GM13976 (cell line): ENCODE measurements around the gene DDIAS.
A peak's percentile ranks its signal among the peaks of the same experiment; 100 is the strongest.
"Not testable (repeated sequence)": the region's sequence is repeated elsewhere in the genome, so short reads cannot be mapped to it uniquely, and the experiment has no call there.

ENCODE experiments used
- DNase-seq: peaks from one replicate; pipeline ENCODE4 v3.0.0; 2012; ENCODE audit warnings: low spot score
- in situ Hi-C: fragments of 300-500 bp; cut with MboI; formaldehyde crosslinking; loops from one replicate; pipeline ENCODE4 v1.12.0; 2022; ENCODE audit warnings: low sequenced_read_pairs, mixed read lengths, inconsistent platforms; ENCODE audit not compliant: unreplicated experiment
- TF ChIP-seq, protein P1 (sequence below): IDR thresholded peaks from 2 replicates; pipeline ENCODE4 v1.5.1; 2012; ENCODE audit warnings: borderline replicate concordance, mild to moderate bottlenecking; ENCODE audit not compliant: insufficient read depth; ENCODE audit errors: extremely low read depth, missing control alignments, control extremely low read depth

The DDIAS gene

DNA sequence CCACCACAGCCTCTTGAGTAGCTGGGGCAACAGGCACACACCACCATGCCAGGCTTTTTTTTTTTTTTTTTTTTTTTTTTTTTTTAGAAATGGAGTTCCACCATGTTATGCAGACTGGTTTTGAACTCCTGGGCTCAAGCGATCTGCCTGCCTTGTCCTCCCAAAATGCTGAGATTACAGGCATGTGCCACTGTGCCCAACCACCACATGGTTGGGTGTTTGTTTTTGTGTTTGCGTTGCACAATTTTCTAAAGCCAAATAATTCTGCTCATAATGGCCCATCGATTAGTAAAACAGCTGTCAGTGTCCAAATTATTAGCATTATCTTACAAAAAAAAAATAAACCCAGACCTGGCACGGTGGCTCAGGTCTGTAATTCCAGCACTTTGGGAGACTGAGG is 65.8 kb downstream of the DDIAS start:
- TF ChIP-seq, protein P1, sequence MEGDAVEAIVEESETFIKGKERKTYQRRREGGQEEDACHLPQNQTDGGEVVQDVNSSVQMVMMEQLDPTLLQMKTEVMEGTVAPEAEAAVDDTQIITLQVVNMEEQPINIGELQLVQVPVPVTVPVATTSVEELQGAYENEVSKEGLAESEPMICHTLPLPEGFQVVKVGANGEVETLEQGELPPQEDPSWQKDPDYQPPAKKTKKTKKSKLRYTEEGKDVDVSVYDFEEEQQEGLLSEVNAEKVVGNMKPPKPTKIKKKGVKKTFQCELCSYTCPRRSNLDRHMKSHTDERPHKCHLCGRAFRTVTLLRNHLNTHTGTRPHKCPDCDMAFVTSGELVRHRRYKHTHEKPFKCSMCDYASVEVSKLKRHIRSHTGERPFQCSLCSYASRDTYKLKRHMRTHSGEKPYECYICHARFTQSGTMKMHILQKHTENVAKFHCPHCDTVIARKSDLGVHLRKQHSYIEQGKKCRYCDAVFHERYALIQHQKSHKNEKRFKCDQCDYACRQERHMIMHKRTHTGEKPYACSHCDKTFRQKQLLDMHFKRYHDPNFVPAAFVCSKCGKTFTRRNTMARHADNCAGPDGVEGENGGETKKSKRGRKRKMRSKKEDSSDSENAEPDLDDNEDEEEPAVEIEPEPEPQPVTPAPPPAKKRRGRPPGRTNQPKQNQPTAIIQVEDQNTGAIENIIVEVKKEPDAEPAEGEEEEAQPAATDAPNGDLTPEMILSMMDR: no peak
- no peak for DNase-seq
- in situ Hi-C loops: no loop called here

DNA sequence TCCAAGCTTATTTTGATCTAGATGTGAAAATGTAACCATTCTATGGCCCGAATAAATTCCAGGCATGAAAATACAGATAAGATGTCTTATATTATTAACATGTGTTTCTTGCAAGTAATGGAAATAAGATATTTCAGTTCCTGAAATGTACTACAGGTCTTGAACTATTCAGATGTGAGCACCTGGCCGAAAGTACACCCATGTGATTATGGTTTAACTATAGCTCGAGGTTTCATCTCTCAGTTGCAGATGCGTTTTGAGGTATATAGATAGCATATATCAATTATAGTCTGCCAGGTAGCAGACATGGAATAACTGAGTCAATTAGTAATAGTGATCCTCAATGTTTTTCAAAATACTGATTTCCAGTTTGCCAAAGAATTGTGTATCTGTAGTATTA is 68.3 kb downstream of the DDIAS start:
- in situ Hi-C loops: no loop called here
- DNase-seq: peak; percentile 69
- TF ChIP-seq, protein P1: no peak

DNA sequence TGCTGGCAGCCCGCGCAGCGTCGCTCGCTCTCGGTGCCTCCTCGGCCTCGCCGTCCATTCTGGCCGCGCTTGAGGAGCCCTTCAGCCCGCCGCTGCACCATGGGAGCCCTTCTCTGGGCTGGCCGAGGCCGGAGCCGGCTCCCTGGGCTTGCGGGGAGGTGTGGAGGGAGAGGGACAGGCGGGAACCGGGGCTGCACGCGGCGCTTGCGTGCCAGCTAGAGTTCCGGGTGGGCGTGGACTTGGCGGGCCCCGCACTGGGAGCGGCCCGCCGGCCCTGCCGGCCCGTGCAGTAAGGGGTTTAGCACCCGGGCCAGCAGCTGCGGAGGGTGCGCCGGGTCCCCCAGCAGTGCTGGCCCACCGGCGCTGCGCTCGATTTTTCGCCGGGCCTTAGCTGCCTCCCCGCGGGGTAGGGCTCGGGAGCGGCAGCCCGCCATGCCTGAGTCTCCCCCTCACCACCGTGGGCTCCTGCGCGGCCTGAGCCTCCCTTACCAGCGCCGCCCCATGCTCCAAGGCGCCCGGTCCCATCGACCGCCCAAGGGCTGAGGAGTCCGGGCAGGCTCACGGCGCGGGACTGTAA is 69.1 kb downstream of the DDIAS start:
- in situ Hi-C loops, DNase-seq: not testable (repeated sequence)

DNA sequence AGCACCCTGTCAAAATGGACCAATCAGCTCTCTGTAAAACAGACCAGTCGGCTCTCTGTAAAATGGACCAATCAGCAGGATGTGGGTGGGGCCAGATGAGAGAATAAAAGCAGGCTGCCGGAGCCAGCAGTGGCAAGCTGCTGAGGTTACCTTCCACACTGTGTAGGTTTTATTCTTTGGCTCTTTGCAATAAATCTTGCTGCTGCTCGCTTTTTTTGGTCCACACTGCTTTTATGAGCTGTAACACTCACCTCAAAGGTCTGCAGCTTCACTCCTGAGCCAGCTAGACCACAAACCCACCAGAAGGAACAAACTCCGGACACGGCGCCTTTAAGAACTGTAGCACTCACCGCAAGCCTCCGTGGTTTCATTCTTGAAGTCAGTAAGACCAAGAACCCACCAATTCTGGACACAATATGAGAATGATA is 70.0 kb downstream of the DDIAS start:
- DNase-seq, in situ Hi-C loops: not testable (repeated sequence)

DNA sequence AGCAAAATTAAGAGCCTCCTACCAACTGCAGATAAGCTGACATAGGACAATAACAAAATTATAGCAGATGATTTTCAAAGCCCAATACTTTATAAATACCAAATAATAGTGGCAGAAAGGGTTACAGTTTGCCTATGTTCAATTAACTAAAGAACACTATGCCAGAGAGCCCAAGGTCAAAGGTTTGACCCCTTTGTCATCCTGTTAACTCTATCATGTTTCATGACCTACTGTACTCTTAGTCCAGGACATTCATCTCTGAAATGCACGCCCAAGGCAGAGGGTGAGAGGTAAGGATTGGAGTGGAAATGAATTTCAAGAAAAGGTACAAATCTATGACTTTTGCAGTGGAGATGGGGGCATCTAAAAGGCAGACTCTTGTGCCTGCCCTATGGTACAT is 70.6 kb downstream of the DDIAS start:
- in situ Hi-C loops: no loop called here

DNA sequence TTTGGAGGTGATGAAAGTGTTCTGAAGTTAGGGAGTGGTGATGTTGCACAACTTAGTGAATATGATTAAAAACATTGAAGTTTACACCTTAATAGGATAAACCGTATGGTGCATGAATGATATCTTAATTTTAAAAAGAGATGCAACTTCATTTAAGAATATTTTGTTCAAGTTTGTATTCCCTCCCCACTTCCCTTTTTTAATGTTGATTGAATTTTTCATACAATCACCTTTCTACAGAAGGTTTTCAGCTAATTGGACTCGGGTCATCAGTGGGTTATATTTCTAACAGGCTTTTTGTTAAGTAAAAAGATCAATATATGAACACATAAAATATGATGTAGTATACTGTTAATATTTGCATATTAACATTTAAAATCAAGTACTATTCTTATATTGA is 72.6 kb downstream of the DDIAS start:
- TF ChIP-seq, protein P1: no peak
- no peak for DNase-seq
- in situ Hi-C loops: no loop called here

More for the DNA sequence above, 70.6 kb downstream of the DDIAS start:
- TF ChIP-seq, protein P1: no peak
- DNase-seq: no peak

DNA sequence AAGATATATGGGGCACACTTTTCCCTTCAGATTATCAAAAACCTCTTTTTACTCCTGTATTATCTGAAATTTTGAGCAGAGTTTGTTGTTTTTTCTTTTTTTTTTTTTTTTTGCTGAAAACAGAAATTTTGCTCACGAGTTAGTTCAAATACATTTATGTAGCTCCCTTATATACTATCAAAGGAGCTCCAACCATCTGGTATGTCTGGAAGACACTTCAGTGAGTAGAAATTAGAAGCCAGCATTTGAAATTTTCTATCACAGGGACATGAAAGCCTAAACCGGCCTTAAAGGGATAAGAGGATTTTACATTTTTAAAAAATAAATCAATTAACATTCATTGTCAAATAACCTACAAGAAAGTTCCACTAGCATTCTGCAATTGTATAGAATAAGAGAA is 73.3 kb downstream of the DDIAS start:
- DNase-seq: no peak
- in situ Hi-C loops: no loop called here
- TF ChIP-seq, protein P1: no peak

DNA sequence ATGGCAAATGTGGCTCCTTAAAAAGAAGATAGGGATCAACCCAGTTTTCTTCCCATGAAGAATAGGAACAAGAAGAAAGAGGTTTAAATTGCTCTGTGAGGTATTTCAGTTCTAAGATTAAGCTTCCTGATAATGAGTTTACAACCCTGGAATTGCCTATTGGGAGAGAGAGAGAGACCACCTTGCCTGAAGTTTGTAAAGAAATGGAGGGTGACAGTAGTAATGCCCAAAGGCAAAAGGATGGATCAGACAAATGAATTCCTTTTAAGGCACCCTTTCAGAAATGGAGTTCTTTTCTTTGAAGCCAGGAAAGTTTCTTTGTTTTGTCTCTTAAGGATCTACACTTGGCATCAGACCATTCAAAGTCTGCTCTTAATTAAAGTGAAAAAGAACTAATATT is 74.3 kb downstream of the DDIAS start:
- in situ Hi-C loops: no loop called here
- DNase-seq: no peak
- TF ChIP-seq, protein P1: no peak
